K562 (cell line): ENCODE data around the gene ZNF837. TPM values are rescaled to one million over a fixed set of nuclear protein-coding genes. Genes with fewer than 3 reads are reported as not detected.

Experiments used
- ATAC-seq: fragments of 200-7000 bp; cut with Tn5 transposase; 3 replicates; pipeline ENCODE4 v1.9.1; 2020; ENCODE audit warnings: moderate library complexity
- BruUV-seq: library from RNA; stranded (reverse); fragments of 400-500 nt; replicated peaks from 2 replicates; lab custom pipeline; 2021; lab: Mats Ljungman, UMichigan
- CTCF ChIA-PET: fragments of 300-600 bp; formaldehyde crosslinking; extraction: SDS; loops from one replicate; lab custom pipeline; 2021; ENCODE audit warnings: low intra/inter-chr PET ratio; lab: Yijun Ruan, JAX
- POLR2A ChIA-PET: fragments of 300-600, 350-650 bp; sonication (Branson Sonifier 250); formaldehyde crosslinking; extraction: SDS; loops from one replicate; lab custom pipeline; 2021; ENCODE audit warnings: antibody characterized with exemption, inconsistent platforms; lab: Yijun Ruan, JAX
- DNase-seq, 4 experiments: peaks; one replicate each; pipeline versions ENCODE4 v3.0.0 to v3.0.0-alpha.2; 2011 to 2018; ENCODE audit warnings: low spot score in 3 of 4, mixed read lengths in 3 of 4; ENCODE audit errors: extremely low read depth in 1 of 4
- FAIRE-seq: peaks from 2 replicates; lab custom pipeline; 2011; peaks lifted over from hg19 to GRCh38; lab: Jason Lieb, UNC
- H2AFZ ChIP-seq: 2 replicates; pipeline ENCODE4 v1.6.0; 2011; ENCODE audit warnings: low read depth, low read length, control low read depth, inconsistent platforms
- H3K27ac ChIP-seq: fragments of 200-600 bp; 3 replicates; pipeline ENCODE4 v1.8.0; 2011; ENCODE audit warnings: low read depth, mild to moderate bottlenecking, control low read depth, inconsistent platforms, low read length, moderate library complexity, mixed read lengths; ENCODE audit errors: extremely low read depth
- H3K27me3 ChIP-seq, 2 experiments: fragments of 300-600 bp in 1 of 2; 2 replicates in 1 of 2; 3 replicates in 1 of 2; pipeline versions ENCODE4 v1.6.0 to v1.8.0; 2011; ENCODE audit warnings: inconsistent platforms in 2 of 2, low read length in 2 of 2, mild to moderate bottlenecking in 1 of 2, mixed read lengths in 1 of 2, moderate library complexity in 1 of 2; ENCODE audit not compliant: control insufficient read depth in 2 of 2, insufficient read depth in 2 of 2
- H3K36me3 ChIP-seq: fragments of 300-600 bp; 3 replicates; pipeline ENCODE4 v1.8.0; 2011; ENCODE audit warnings: mild to moderate bottlenecking, low read length, inconsistent platforms; ENCODE audit not compliant: control insufficient read depth, insufficient read depth
- H3K4me1 ChIP-seq, 2 experiments: fragments of 200-600 bp in 1 of 2; replicated peaks in 1 of 2; 2 replicates in 1 of 2; 3 replicates in 1 of 2; pipeline versions ENCODE4 v1.5.1 to v1.8.0; 2011; ENCODE audit warnings: inconsistent platforms in 2 of 2, low read length in 2 of 2, mild to moderate bottlenecking in 1 of 2, mixed read lengths in 1 of 2, moderate library complexity in 1 of 2; ENCODE audit not compliant: control insufficient read depth in 2 of 2, insufficient read depth in 2 of 2
- H3K4me2 ChIP-seq: 2 replicates; pipeline ENCODE4 v1.6.1; 2011; ENCODE audit warnings: low read length, control low read depth, inconsistent platforms, mixed read lengths; ENCODE audit not compliant: insufficient read depth
- H3K4me3 ChIP-seq: fragments of 200-600 bp; sonication (generic), shearing (Covaris generic); 2 replicates; pipeline ENCODE4 v1.5.1; 2016; ENCODE audit warnings: control low read depth, inconsistent platforms
- H3K79me2 ChIP-seq: fragments of 200-600 bp; 3 replicates; pipeline ENCODE4 v1.8.0; 2011; ENCODE audit warnings: low read length, inconsistent platforms; ENCODE audit not compliant: control insufficient read depth, insufficient read depth
- H3K9ac ChIP-seq, 2 experiments: 2 replicates each; pipeline versions ENCODE4 v1.6.0 to v1.6.1; 2011; ENCODE audit warnings: low read depth in 2 of 2, low read length in 2 of 2, control low read depth in 1 of 2, inconsistent platforms in 1 of 2, mild to moderate bottlenecking in 1 of 2, mixed read lengths in 1 of 2; ENCODE audit not compliant: insufficient read depth in 1 of 2
- H3K9me1 ChIP-seq: one replicate; pipeline ENCODE4 v1.6.0; 2011; ENCODE audit warnings: inconsistent platforms, mild to moderate bottlenecking, low read length, moderate library complexity; ENCODE audit not compliant: control insufficient read depth, insufficient read depth
- H3K9me3 ChIP-seq: replicated peaks from 2 replicates; pipeline ENCODE4 v1.5.1; 2011; ENCODE audit warnings: low read depth, low read length, inconsistent platforms; ENCODE audit not compliant: control insufficient read depth, insufficient read depth
- H4K20me1 ChIP-seq: replicated peaks from 2 replicates; pipeline ENCODE4 v1.6.1; 2011; ENCODE audit warnings: low read length, inconsistent platforms, mixed read lengths; ENCODE audit not compliant: control insufficient read depth, insufficient read depth
- JUN ChIP-seq, 2 experiments: sonication (generic) in 1 of 2; formaldehyde crosslinking in 1 of 2; IDR thresholded peaks; 2 replicates each; pipeline versions ENCODE4 v1.6.1 to v1.8.0; 2012 to 2022; ENCODE audit warnings: borderline replicate concordance in 2 of 2, mild to moderate bottlenecking in 2 of 2, improper control_type of control experiment in 1 of 2, low read depth in 1 of 2, low read length in 1 of 2, missing genetic modification reagents in 1 of 2
- JUNB ChIP-seq: fragments of 450-650 bp; formaldehyde crosslinking; conservative IDR thresholded peaks from 2 replicates; pipeline ENCODE4 v1.4.0; 2020; ENCODE audit warnings: mild to moderate bottlenecking
- POLR2G ChIP-seq: fragments of 200-400 bp; formaldehyde crosslinking; IDR thresholded peaks from 2 replicates; pipeline ENCODE4 v1.6.1; 2017; ENCODE audit warnings: low read depth, mild to moderate bottlenecking, antibody characterized with exemption, low read length, moderate library complexity
- SIX5 ChIP-seq, 2 experiments: IDR thresholded peaks; 2 replicates each; pipeline ENCODE4 v1.6.1; 2011; ENCODE audit warnings: low read length in 2 of 2, borderline replicate concordance in 1 of 2, low read depth in 1 of 2, mild to moderate bottlenecking in 1 of 2, moderate library complexity in 1 of 2; ENCODE audit not compliant: insufficient read depth in 1 of 2
- SPI1 ChIP-seq: IDR thresholded peaks from 2 replicates; pipeline ENCODE4 v1.6.1; 2011; ENCODE audit warnings: low read depth, low read length, control low read depth, borderline replicate concordance
- TCF3 ChIP-seq: sonication (generic); formaldehyde crosslinking; IDR thresholded peaks from 2 replicates; pipeline ENCODE4 v1.4.0; 2020; ENCODE audit warnings: mild to moderate bottlenecking, missing genetic modification reagents
- TEAD2 ChIP-seq: fragments of 450-650 bp; IDR thresholded peaks from 2 replicates; pipeline ENCODE4 v1.6.1; 2016; ENCODE audit warnings: missing genetic modification characterization, control low read depth, missing compliant biosample characterization
- WGBS: fragments of 100-300 bp; shearing (Covaris generic); methylation state at CpG from one replicate; pipeline ENCODE4 v1.1.6; 2016; ENCODE audit warnings: low coverage, mixed read lengths; ENCODE audit not compliant: insufficient coverage; ENCODE audit errors: missing lambda C conversion rate; 5-methylcytosine and 5-hydroxymethylcytosine counted together
- in situ Hi-C: fragments of 300-500 bp; cut with MboI; formaldehyde crosslinking; loops from 4 replicates; pipeline ENCODE4 v1.15.0; 2018; ENCODE audit warnings: inconsistent platforms, mixed read lengths
- intact Hi-C: fragments of 100-400 bp; cut with micrococcal nuclease; formaldehyde crosslinking; loops from 2 replicates; pipeline ENCODE4 v1.14.2; 2022
- polyA plus RNA-seq, 8 experiments: library from polyadenylated mRNA; depleted of rRNA in 4 of 8; stranded (reverse) in 5 of 8; unstranded in 3 of 8; fragments of >200 nt; fragmentation: Nextera tagmentation in 2 of 8; fragmentation: Illumina TruSeq in 1 of 8; extraction: Ambion mirVana in 2 of 8; extraction: Trizol in 1 of 8; gene quantifications; 2 replicates each; pipeline versions ENCODE4 v1.2.1 to v1.2.3, GENCODE V29; 2011 to 2014; ENCODE audit warnings: inconsistent platforms in 1 of 8, missing spikeins in 1 of 8
- total RNA-seq, 7 experiments: library from RNA; depleted of rRNA in 6 of 7; stranded (reverse); fragments of >200 nt in 6 of 7; fragmentation: Illumina TruSeq in 2 of 7; extraction: Trizol in 2 of 7; gene quantifications; 2 replicates each; pipeline versions ENCODE4 v1.2.1 to v1.2.3, GENCODE V29; 2011 to 2021; ENCODE audit warnings: low replicate concordance in 1 of 7
- TF ChIP-seq, protein P1 (sequence below): fragments of 250-450 bp; sonication (Bioruptor Pico); IDR thresholded peaks from 2 replicates; pipeline ENCODE4 v1.8.0; 2021; ENCODE audit warnings: moderate library complexity, mild to moderate bottlenecking, inconsistent platforms
- TF ChIP-seq, protein P2 (sequence below): fragments of 250-450 bp; sonication (Bioruptor Pico); IDR thresholded peaks from 2 replicates; pipeline ENCODE4 v1.4.0; 2020

Gene ZNF837
- total and polyA plus RNA-seq, 9 of the 15 experiments (the other 6 are each of a cell fraction or from before 2014, with no cell fraction given) = 0.11 to 2.1 (median 0.57) TPM; not detected in 4

DNA sequence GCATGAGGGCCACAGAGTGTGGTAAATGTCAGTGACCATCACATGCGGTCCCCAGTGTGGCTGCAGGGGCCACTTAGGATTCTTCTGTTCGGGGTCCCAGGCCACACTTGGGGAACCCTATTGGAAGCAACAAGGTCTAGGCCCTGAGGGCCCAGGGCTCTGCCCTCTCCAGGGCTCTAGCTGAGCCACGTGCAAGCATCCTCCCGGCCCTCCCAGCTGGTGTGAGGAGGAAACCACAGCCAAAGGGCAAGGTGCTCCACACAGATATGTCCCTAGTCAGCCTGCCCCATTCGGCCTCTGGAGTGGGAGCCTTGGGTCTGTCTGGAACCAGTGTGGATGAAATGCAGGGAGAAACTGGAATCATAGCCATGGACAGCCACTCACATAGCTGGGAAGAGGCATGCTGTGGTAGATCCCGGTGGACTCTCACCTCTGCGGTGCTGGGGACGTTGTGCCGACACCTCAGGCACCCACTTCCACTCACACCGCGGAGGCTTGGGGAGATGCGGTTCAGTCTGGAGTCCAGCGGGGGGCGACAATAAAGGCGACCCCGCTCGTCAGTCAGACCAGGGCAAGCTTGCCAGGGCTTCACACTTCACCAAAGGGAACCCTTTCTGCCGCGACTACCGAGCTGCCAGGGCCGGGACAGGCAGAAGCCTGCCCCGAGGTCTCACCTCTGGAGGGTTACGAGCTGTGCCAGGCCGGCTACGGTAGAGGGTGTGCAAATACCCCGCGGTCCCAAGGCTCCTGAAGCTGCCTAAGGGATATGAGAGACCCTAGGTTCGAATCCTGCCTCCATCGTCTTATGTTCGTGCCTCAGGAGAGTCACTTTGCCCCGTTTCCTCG lies 14.0 kb downstream of the ZNF837 start:
- TF ChIP-seq POLR2G = 0 out of 2 replicates have a peak, but pooled peaks have one; percentile 12
- TF ChIP-seq JUN (IDR thresholded peaks at IDR 0.05; ENCODE audit: borderline replicate concordance, low read depth, low read length) = no peak
- no peak for TF ChIP-seq JUN (CRISPR knock-in tag; IDR thresholded peaks at IDR 0.05; ENCODE audit: borderline replicate concordance)
- in situ Hi-C loops (no loop called here), intact Hi-C loops (no loop called here)
- POLR2A ChIA-PET = no interaction called here
- Histone ChIP-seq H3K4me2 (no peak overlapping the region), H3K9me3 (no peaks in the 10 kb centered on the region), H4K20me1 (no peaks in the 10 kb centered on the region), H3K36me3 (no peaks in the 10 kb centered on the region), H3K4me1 (peaks cover 0 to 33% of the 10 kb centered on the region in 2 experiments; a peak in 2 of 5 replicates), H3K27ac (no peak overlapping the region), H2AFZ (no peak overlapping the region), H3K9me1 (no peaks in the 10 kb centered on the region), H3K79me2 (peaks cover 3% of the 10 kb centered on the region; the same call in 1 of the 3 replicates), H3K9ac (peak overlapping the region in 1 of 2 experiments; percentile 22; a peak in 1 of 4 replicates), H3K27me3 (no peaks in the 10 kb centered on the region), H3K4me3 (no peak overlapping the region)
- DNase-seq = no peak
- FAIRE-seq = no peak
- BruUV-seq = no TSS peak
- CTCF ChIA-PET = no interaction called here
- no peak for ATAC-seq
- 57% methylated on average over 31 of the region's 32 CpGs for WGBS

DNA sequence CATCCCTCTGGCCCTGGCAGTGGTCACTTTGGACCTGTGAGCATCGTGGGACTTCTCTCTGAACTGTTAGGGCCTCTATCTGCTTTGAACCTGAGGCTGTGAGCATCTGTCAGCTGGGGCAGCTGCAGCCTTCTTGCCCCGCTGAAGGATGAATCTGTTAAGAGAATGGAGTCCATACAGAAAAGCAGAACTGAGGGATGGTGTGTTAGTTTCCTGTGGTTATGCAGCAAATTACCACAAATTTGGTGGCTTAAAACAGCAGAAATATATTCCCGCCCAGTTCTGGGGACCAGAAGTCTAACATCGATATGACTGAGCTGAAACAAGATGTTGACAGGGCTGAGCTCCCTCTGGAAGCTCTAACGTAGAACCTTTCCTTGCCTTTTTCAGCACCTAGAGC lies 16.7 kb downstream of the ZNF837 start:
- CTCF ChIA-PET = no interaction called here
- no peak for DNase-seq
- POLR2A ChIA-PET = interaction anchor here (0.6 to 2.0 kb wide), 7 partner anchors 13 to 160 kb away, joined by 3 to 6 read pairs (median 4); partner anchors contain the start of gene RPS5
- 77% methylated on average over 5 of the region's 5 CpGs for WGBS
- H3K4me3 ChIP-seq = no peak overlapping the region
- in situ Hi-C loops = no loop called here
- H3K9ac ChIP-seq = no peak overlapping the region; a peak in 1 of 4 replicates
- no peak for ATAC-seq
- H3K4me1 ChIP-seq = peaks cover 7 to 44% of the 10 kb centered on the region in 2 experiments; a peak in 3 of 5 replicates
- no peaks in the 10 kb centered on the region for H3K9me1 ChIP-seq
- H3K36me3 ChIP-seq = no peaks in the 10 kb centered on the region
- H3K27me3 ChIP-seq = no peaks in the 10 kb centered on the region
- no TSS peak for BruUV-seq
- TF ChIP-seq JUNB (CRISPR knock-in tag) (no peak), TEAD2 (tag) (no peak), SPI1 (0 out of 2 replicates have a peak, but pooled peaks have one; percentile 17), SIX5 (IDR thresholded peaks at IDR 0.05; ENCODE audit: borderline replicate concordance in 1 of 2, insufficient read depth in 1 of 2, low read depth in 1 of 2, low read length in 2 of 2) (no peak), TCF3 (no peak)
- TF ChIP-seq, protein P1, sequence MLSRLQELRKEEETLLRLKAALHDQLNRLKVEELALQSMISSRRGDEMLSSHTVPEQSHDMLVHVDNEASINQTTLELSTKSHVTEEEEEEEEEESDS (CRISPR knock-in tag) = no peak
- TF ChIP-seq, protein P2, sequence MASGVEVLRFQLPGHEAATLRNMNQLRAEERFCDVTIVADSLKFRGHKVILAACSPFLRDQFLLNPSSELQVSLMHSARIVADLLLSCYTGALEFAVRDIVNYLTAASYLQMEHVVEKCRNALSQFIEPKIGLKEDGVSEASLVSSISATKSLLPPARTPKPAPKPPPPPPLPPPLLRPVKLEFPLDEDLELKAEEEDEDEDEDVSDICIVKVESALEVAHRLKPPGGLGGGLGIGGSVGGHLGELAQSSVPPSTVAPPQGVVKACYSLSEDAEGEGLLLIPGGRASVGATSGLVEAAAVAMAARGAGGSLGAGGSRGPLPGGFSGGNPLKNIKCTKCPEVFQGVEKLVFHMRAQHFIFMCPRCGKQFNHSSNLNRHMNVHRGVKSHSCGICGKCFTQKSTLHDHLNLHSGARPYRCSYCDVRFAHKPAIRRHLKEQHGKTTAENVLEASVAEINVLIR (CRISPR knock-in tag) = no peak
- TF ChIP-seq, all 486 proteins: peak for 1
- intact Hi-C loops = no loop called here
- Histone ChIP-seq H3K79me2 (peaks cover 7% of the 10 kb centered on the region; the same call in 1 of the 3 replicates), H4K20me1 (no peaks in the 10 kb centered on the region), H3K4me2 (no peak overlapping the region), H3K9me3 (no peaks in the 10 kb centered on the region), H2AFZ (no peak overlapping the region), H3K27ac (no peak overlapping the region)
- no peak for FAIRE-seq
